K562 (cell line): ENCODE results near the gene TNFRSF19. TPM values are rescaled to one million over a fixed set of nuclear protein-coding genes. Genes with fewer than 3 reads are reported as not detected.

Experiments
- ATAC-seq: fragments of 200-7000 bp; cut with Tn5 transposase; 3 replicates; pipeline ENCODE4 v1.9.1; 2020; ENCODE audit warnings: moderate library complexity
- BruUV-seq: library from RNA; stranded (reverse); fragments of 400-500 nt; replicated peaks from 2 replicates; lab custom pipeline; 2021; lab: Mats Ljungman, UMichigan
- CTCF ChIA-PET: fragments of 300-600 bp; formaldehyde crosslinking; extraction: SDS; loops from one replicate; lab custom pipeline; 2021; ENCODE audit warnings: low intra/inter-chr PET ratio; lab: Yijun Ruan, JAX
- POLR2A ChIA-PET: fragments of 300-600, 350-650 bp; sonication (Branson Sonifier 250); formaldehyde crosslinking; extraction: SDS; loops from one replicate; lab custom pipeline; 2021; ENCODE audit warnings: antibody characterized with exemption, inconsistent platforms; lab: Yijun Ruan, JAX
- DNase-seq, 4 experiments: peaks; one replicate each; pipeline versions ENCODE4 v3.0.0 to v3.0.0-alpha.2; 2011 to 2018; ENCODE audit warnings: low spot score in 3 of 4, mixed read lengths in 3 of 4; ENCODE audit errors: extremely low read depth in 1 of 4
- FAIRE-seq: peaks from 2 replicates; lab custom pipeline; 2011; peaks lifted over from hg19 to GRCh38; lab: Jason Lieb, UNC
- H2AFZ ChIP-seq: 2 replicates; pipeline ENCODE4 v1.6.0; 2011; ENCODE audit warnings: low read depth, low read length, control low read depth, inconsistent platforms
- H3K27ac ChIP-seq: fragments of 200-600 bp; 3 replicates; pipeline ENCODE4 v1.8.0; 2011; ENCODE audit warnings: low read depth, mild to moderate bottlenecking, control low read depth, inconsistent platforms, low read length, moderate library complexity, mixed read lengths; ENCODE audit errors: extremely low read depth
- H3K27me3 ChIP-seq, 2 experiments: fragments of 300-600 bp in 1 of 2; 2 replicates in 1 of 2; 3 replicates in 1 of 2; pipeline versions ENCODE4 v1.6.0 to v1.8.0; 2011; ENCODE audit warnings: inconsistent platforms in 2 of 2, low read length in 2 of 2, mild to moderate bottlenecking in 1 of 2, mixed read lengths in 1 of 2, moderate library complexity in 1 of 2; ENCODE audit not compliant: control insufficient read depth in 2 of 2, insufficient read depth in 2 of 2
- H3K36me3 ChIP-seq: fragments of 300-600 bp; 3 replicates; pipeline ENCODE4 v1.8.0; 2011; ENCODE audit warnings: mild to moderate bottlenecking, low read length, inconsistent platforms; ENCODE audit not compliant: control insufficient read depth, insufficient read depth
- H3K4me1 ChIP-seq, 2 experiments: fragments of 200-600 bp in 1 of 2; replicated peaks in 1 of 2; 2 replicates in 1 of 2; 3 replicates in 1 of 2; pipeline versions ENCODE4 v1.5.1 to v1.8.0; 2011; ENCODE audit warnings: inconsistent platforms in 2 of 2, low read length in 2 of 2, mild to moderate bottlenecking in 1 of 2, mixed read lengths in 1 of 2, moderate library complexity in 1 of 2; ENCODE audit not compliant: control insufficient read depth in 2 of 2, insufficient read depth in 2 of 2
- H3K4me2 ChIP-seq: 2 replicates; pipeline ENCODE4 v1.6.1; 2011; ENCODE audit warnings: low read length, control low read depth, inconsistent platforms, mixed read lengths; ENCODE audit not compliant: insufficient read depth
- H3K4me3 ChIP-seq: fragments of 200-600 bp; sonication (generic), shearing (Covaris generic); 2 replicates; pipeline ENCODE4 v1.5.1; 2016; ENCODE audit warnings: control low read depth, inconsistent platforms
- H3K79me2 ChIP-seq: fragments of 200-600 bp; 3 replicates; pipeline ENCODE4 v1.8.0; 2011; ENCODE audit warnings: low read length, inconsistent platforms; ENCODE audit not compliant: control insufficient read depth, insufficient read depth
- H3K9ac ChIP-seq, 2 experiments: 2 replicates each; pipeline versions ENCODE4 v1.6.0 to v1.6.1; 2011; ENCODE audit warnings: low read depth in 2 of 2, low read length in 2 of 2, control low read depth in 1 of 2, inconsistent platforms in 1 of 2, mild to moderate bottlenecking in 1 of 2, mixed read lengths in 1 of 2; ENCODE audit not compliant: insufficient read depth in 1 of 2
- H3K9me1 ChIP-seq: one replicate; pipeline ENCODE4 v1.6.0; 2011; ENCODE audit warnings: inconsistent platforms, mild to moderate bottlenecking, low read length, moderate library complexity; ENCODE audit not compliant: control insufficient read depth, insufficient read depth
- H3K9me3 ChIP-seq: replicated peaks from 2 replicates; pipeline ENCODE4 v1.5.1; 2011; ENCODE audit warnings: low read depth, low read length, inconsistent platforms; ENCODE audit not compliant: control insufficient read depth, insufficient read depth
- H4K20me1 ChIP-seq: replicated peaks from 2 replicates; pipeline ENCODE4 v1.6.1; 2011; ENCODE audit warnings: low read length, inconsistent platforms, mixed read lengths; ENCODE audit not compliant: control insufficient read depth, insufficient read depth
- BACH1 ChIP-seq: fragments of 200-800 bp; sonication (Bioruptor generic); IDR thresholded peaks from 2 replicates; pipeline ENCODE4 v1.6.1; 2016; ENCODE audit warnings: missing genetic modification characterization, missing compliant biosample characterization
- CCNT2 ChIP-seq: IDR thresholded peaks from 2 replicates; pipeline ENCODE4 v1.6.1; 2011; ENCODE audit warnings: borderline replicate concordance, low read depth, mild to moderate bottlenecking, moderate library complexity, mixed read lengths, low read length; ENCODE audit not compliant: insufficient read length; ENCODE audit errors: extremely low read depth
- IFI16 ChIP-seq: fragments of 250-450 bp; sonication (Bioruptor Pico); IDR thresholded peaks from 2 replicates; pipeline ENCODE4 v2.1.2; 2022; ENCODE audit warnings: mild to moderate bottlenecking, inconsistent platforms
- IRF1 ChIP-seq: sonication (generic); formaldehyde crosslinking; IDR thresholded peaks from 2 replicates; pipeline ENCODE4 v1.8.0; 2022; ENCODE audit warnings: missing genetic modification reagents, mild to moderate bottlenecking, borderline replicate concordance
- KAT7 ChIP-seq: sonication (generic); formaldehyde crosslinking; IDR thresholded peaks from 2 replicates; pipeline ENCODE4 v1.8.0; 2022; ENCODE audit warnings: missing genetic modification reagents, mild to moderate bottlenecking, borderline replicate concordance
- NFATC3 ChIP-seq: fragments of 450-650 bp; IDR thresholded peaks from 2 replicates; pipeline ENCODE4 v1.6.1; 2017; ENCODE audit warnings: mild to moderate bottlenecking
- NRF1 ChIP-seq, 2 experiments: fragments of 450-650 bp; IDR thresholded peaks in 1 of 2; conservative IDR thresholded peaks in 1 of 2; 2 replicates each; pipeline ENCODE4 v1.6.1; 2014; ENCODE audit warnings: mild to moderate bottlenecking in 2 of 2
- PRPF4 ChIP-seq: fragments of 200-400 bp; formaldehyde crosslinking; IDR thresholded peaks from one replicate; pipeline ENCODE4 v1.6.1; 2017; ENCODE audit warnings: low read length, low read depth, mild to moderate bottlenecking; ENCODE audit not compliant: insufficient read depth, poor library complexity, severe bottlenecking
- RBM15 ChIP-seq: fragments of 200-400 bp; formaldehyde crosslinking; IDR thresholded peaks from 2 replicates; pipeline ENCODE4 v1.6.1; 2018; ENCODE audit warnings: mild to moderate bottlenecking, low read length, moderate library complexity; ENCODE audit not compliant: insufficient read depth
- RBM17 ChIP-seq: fragments of 200-400 bp; formaldehyde crosslinking; IDR thresholded peaks from 2 replicates; pipeline ENCODE4 v1.6.1; 2017; ENCODE audit warnings: low read depth, mild to moderate bottlenecking, low read length, borderline replicate concordance
- THAP7 ChIP-seq: fragments of 250-450 bp; sonication (Bioruptor Pico); IDR thresholded peaks from 2 replicates; pipeline ENCODE4 v1.5.0; 2021
- ZBTB34 ChIP-seq: fragments of 250-450 bp; sonication (Bioruptor Pico); IDR thresholded peaks from 2 replicates; pipeline ENCODE4 v1.8.0; 2021; ENCODE audit warnings: mild to moderate bottlenecking, moderate library complexity
- ZNF778 ChIP-seq: fragments of 450-650 bp; formaldehyde crosslinking; IDR thresholded peaks from 2 replicates; pipeline ENCODE4 v1.4.0; 2020; ENCODE audit warnings: mild to moderate bottlenecking, moderate library complexity
- WGBS: fragments of 100-300 bp; shearing (Covaris generic); methylation state at CpG from one replicate; pipeline ENCODE4 v1.1.6; 2016; ENCODE audit warnings: low coverage, mixed read lengths; ENCODE audit not compliant: insufficient coverage; ENCODE audit errors: missing lambda C conversion rate; 5-methylcytosine and 5-hydroxymethylcytosine counted together
- in situ Hi-C: fragments of 300-500 bp; cut with MboI; formaldehyde crosslinking; loops from 4 replicates; pipeline ENCODE4 v1.15.0; 2018; ENCODE audit warnings: inconsistent platforms, mixed read lengths
- intact Hi-C: fragments of 100-400 bp; cut with micrococcal nuclease; formaldehyde crosslinking; loops from 2 replicates; pipeline ENCODE4 v1.14.2; 2022
- polyA plus RNA-seq, 8 experiments: library from polyadenylated mRNA; depleted of rRNA in 4 of 8; stranded (reverse) in 5 of 8; unstranded in 3 of 8; fragments of >200 nt; fragmentation: Nextera tagmentation in 2 of 8; fragmentation: Illumina TruSeq in 1 of 8; extraction: Ambion mirVana in 2 of 8; extraction: Trizol in 1 of 8; gene quantifications; 2 replicates each; pipeline versions ENCODE4 v1.2.1 to v1.2.3, GENCODE V29; 2011 to 2014; ENCODE audit warnings: inconsistent platforms in 1 of 8, missing spikeins in 1 of 8
- total RNA-seq, 7 experiments: library from RNA; depleted of rRNA in 6 of 7; stranded (reverse); fragments of >200 nt in 6 of 7; fragmentation: Illumina TruSeq in 2 of 7; extraction: Trizol in 2 of 7; gene quantifications; 2 replicates each; pipeline versions ENCODE4 v1.2.1 to v1.2.3, GENCODE V29; 2011 to 2021; ENCODE audit warnings: low replicate concordance in 1 of 7
- TF ChIP-seq, protein P1 (sequence below): IDR thresholded peaks from 2 replicates; pipeline ENCODE4 v1.6.1; 2016; ENCODE audit warnings: missing genetic modification characterization, missing compliant biosample characterization
- TF ChIP-seq, protein P2 (sequence below): fragments of 200-800 bp; sonication (Bioruptor generic); IDR thresholded peaks from 2 replicates; pipeline ENCODE4 v1.6.1; 2017; ENCODE audit warnings: missing genetic modification characterization, missing compliant biosample characterization

Gene TNFRSF19
- total and polyA plus RNA-seq, 9 of the 15 experiments (the other 6 are each of a cell fraction or from before 2014, with no cell fraction given), result 0.01 to 0.07 TPM; not detected in 7

DNA sequence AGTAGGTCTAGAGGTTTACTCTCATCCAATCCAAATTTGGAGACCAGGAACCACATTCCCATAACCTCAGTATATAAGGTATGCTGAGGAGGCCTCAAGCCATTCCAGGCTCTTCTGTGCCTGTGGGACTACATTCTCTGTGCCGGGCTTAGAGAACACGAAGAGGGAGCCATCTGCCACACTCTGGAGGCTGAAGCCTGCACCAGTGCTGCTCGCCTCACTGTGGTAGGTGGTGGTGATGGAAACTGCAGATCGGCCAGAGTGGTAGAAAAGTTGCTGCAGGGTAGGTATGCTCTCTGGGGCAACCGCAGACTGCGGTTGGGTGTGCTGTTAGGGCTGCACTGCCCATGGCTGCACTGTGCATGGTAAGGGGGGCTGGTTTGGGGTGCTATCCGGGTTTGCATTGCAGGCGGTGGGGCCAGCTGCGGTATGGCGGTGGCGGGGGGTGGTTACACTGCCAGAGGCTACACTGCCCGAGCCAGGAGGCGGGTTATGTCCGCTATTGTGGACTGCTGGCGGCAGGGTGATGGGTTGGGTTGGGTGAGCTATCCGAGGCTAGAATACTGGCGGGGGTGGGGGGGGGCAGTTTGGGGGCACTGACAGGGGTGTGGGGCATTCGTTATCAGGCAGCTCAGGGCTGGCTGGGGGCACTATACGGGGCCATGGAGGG, 145.0 kb downstream of the TNFRSF19 start:
- no peak overlapping the region for H3K4me3 ChIP-seq
- H3K9ac ChIP-seq, result no peak overlapping the region; a peak in 1 of 4 replicates
- in situ Hi-C loops, result no loop called here
- no peak for TF ChIP-seq RBM17
- TF ChIP-seq THAP7 (CRISPR knock-in tag), result no peak
- TF ChIP-seq, protein P1, sequence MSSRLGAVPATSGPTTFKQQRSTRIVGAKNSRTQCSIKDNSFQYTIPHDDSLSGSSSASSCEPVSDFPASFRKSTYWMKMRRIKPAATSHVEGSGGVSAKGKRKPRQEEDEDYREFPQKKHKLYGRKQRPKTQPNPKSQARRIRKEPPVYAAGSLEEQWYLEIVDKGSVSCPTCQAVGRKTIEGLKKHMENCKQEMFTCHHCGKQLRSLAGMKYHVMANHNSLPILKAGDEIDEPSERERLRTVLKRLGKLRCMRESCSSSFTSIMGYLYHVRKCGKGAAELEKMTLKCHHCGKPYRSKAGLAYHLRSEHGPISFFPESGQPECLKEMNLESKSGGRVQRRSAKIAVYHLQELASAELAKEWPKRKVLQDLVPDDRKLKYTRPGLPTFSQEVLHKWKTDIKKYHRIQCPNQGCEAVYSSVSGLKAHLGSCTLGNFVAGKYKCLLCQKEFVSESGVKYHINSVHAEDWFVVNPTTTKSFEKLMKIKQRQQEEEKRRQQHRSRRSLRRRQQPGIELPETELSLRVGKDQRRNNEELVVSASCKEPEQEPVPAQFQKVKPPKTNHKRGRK (tag), result no peak
- TF ChIP-seq NFATC3, result no peak
- no peak for TF ChIP-seq NRF1 (conservative IDR thresholded peaks at IDR 0.05 in 1 of 2, IDR thresholded peaks at IDR 0.05 in 1 of 2)
- TF ChIP-seq BACH1, result no peak
- no peak for TF ChIP-seq RBM15
- TF ChIP-seq ZBTB34, result no peak
- TF ChIP-seq, protein P2, sequence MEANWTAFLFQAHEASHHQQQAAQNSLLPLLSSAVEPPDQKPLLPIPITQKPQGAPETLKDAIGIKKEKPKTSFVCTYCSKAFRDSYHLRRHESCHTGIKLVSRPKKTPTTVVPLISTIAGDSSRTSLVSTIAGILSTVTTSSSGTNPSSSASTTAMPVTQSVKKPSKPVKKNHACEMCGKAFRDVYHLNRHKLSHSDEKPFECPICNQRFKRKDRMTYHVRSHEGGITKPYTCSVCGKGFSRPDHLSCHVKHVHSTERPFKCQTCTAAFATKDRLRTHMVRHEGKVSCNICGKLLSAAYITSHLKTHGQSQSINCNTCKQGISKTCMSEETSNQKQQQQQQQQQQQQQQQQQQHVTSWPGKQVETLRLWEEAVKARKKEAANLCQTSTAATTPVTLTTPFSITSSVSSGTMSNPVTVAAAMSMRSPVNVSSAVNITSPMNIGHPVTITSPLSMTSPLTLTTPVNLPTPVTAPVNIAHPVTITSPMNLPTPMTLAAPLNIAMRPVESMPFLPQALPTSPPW (CRISPR knock-in tag), result no peak
- no peak for TF ChIP-seq PRPF4
- no peak for TF ChIP-seq IRF1 (CRISPR knock-in tag)
- TF ChIP-seq KAT7, result no peak
- no peak for TF ChIP-seq ZNF778 (CRISPR knock-in tag)
- no peak for TF ChIP-seq CCNT2
- no peak for TF ChIP-seq IFI16 (CRISPR knock-in tag)

More for the DNA sequence above, 145.0 kb downstream of the TNFRSF19 start:
- Histone ChIP-seq H3K4me1 (peaks cover 0 to 7% of the 10 kb centered on the region in 2 experiments; a peak in 1 of 5 replicates), H3K4me2 (no peak overlapping the region), H3K9me1 (no peaks in the 10 kb centered on the region), H3K9me3 (no peaks in the 10 kb centered on the region), H3K79me2 (no peaks in the 10 kb centered on the region), H2AFZ (no peak overlapping the region), H3K36me3 (no peaks in the 10 kb centered on the region), H4K20me1 (no peaks in the 10 kb centered on the region), H3K27me3 (no peaks in the 10 kb centered on the region), H3K27ac (no peak overlapping the region)
- no peak for DNase-seq
- no peak for FAIRE-seq
- ATAC-seq, result peak; percentile 43; the same call in 2 of the 3 replicates
- no TSS peak for BruUV-seq
- intact Hi-C loops, result loop anchor here (1.0 to 10.0 kb wide), 3 partner anchors 156 to 250 kb away; partner anchors contain the start of gene C1QTNF9B
- POLR2A ChIA-PET, result no interaction called here
- WGBS, result 19% methylated on average over 11 of the region's 19 CpGs
- CTCF ChIA-PET, result interaction anchor here (0.7 to 1.8 kb wide), 3 partner anchors 157 to 184 kb away, joined by 4 to 11 read pairs (median 4); no protein-coding TSS in a partner anchor
